Muscle of arm (tissue), 14 donors: ENCODE data around the gene ZRANB1. TPM values are rescaled to one million over a fixed set of nuclear protein-coding genes. Genes with fewer than 3 reads are reported as not detected.
A peak's percentile ranks its signal among the peaks of the same experiment; 100 is the strongest.
"Not testable (repeated sequence)": the region's sequence is repeated elsewhere in the genome, so short reads cannot be mapped to it uniquely, and the experiment has no call there.

Source experiments
- DNase-seq: peaks from one replicate; pipeline ENCODE4 v3.0.0-alpha.2; 2013
- long read RNA-seq, 11 donors: transcript quantifications; one replicate each; lab custom pipeline, GENCODE V29; 2026
- polyA plus RNA-seq, 12 donors: library from polyadenylated mRNA; unstranded; fragments of 120-200 nt; gene quantifications; one replicate each; pipeline ENCODE4 v1.2.1, GENCODE V29; 2013; ENCODE audit not compliant: insufficient read length in 12 of 12

ZRANB1 gene
- 10 to 100 TPM in 11 of 12 donors, not detected in 1; 13.2 to 25.9 (median 20.5) TPM for polyA plus RNA-seq
- long read RNA-seq, donor 1, full-length matches to known transcripts, result 2 of 258 reads
- long read RNA-seq, donor 1, partial matches to known transcripts, result 256 of 258 reads
- long read RNA-seq, donor 1, other reads (novel, unspliced or antisense), result 0 of 258 reads
- long read RNA-seq, donor 2, full-length matches to known transcripts, result 2 of 9 reads
- long read RNA-seq, donor 2, partial matches to known transcripts, result 0 of 9 reads
- long read RNA-seq, donor 2, other reads (novel, unspliced or antisense), result 7 of 9 reads
- long read RNA-seq, donor 3, full-length matches to known transcripts, result 4 of 4 reads
- long read RNA-seq, donor 3, partial matches to known transcripts, result 0 of 4 reads
- long read RNA-seq, donor 3, other reads (novel, unspliced or antisense), result 0 of 4 reads
- long read RNA-seq, donor 4, full-length matches to known transcripts, result 1 of 1 reads
- long read RNA-seq, donor 4, partial matches to known transcripts, result 0 of 1 reads
- long read RNA-seq, donor 4, other reads (novel, unspliced or antisense), result 0 of 1 reads
- long read RNA-seq, donor 5, result 0 reads
- long read RNA-seq, donor 6, result 0 reads
- long read RNA-seq, donor 7, full-length matches to known transcripts, result 1 of 1 reads
- long read RNA-seq, donor 7, partial matches to known transcripts, result 0 of 1 reads
- long read RNA-seq, donor 7, other reads (novel, unspliced or antisense), result 0 of 1 reads
- long read RNA-seq, donor 8, full-length matches to known transcripts, result 8 of 80 reads
- long read RNA-seq, donor 8, partial matches to known transcripts, result 59 of 80 reads
- long read RNA-seq, donor 8, other reads (novel, unspliced or antisense), result 13 of 80 reads
- long read RNA-seq, donor 9, full-length matches to known transcripts, result 1 of 41 reads
- long read RNA-seq, donor 9, partial matches to known transcripts, result 40 of 41 reads
- long read RNA-seq, donor 9, other reads (novel, unspliced or antisense), result 0 of 41 reads
- long read RNA-seq, donor 10, full-length matches to known transcripts, result 8 of 8 reads
- long read RNA-seq, donor 10, partial matches to known transcripts, result 0 of 8 reads
- long read RNA-seq, donor 10, other reads (novel, unspliced or antisense), result 0 of 8 reads
- long read RNA-seq, donor 11, full-length matches to known transcripts, result 3 of 3 reads
- long read RNA-seq, donor 11, partial matches to known transcripts, result 0 of 3 reads
- long read RNA-seq, donor 11, other reads (novel, unspliced or antisense), result 0 of 3 reads

DNA sequence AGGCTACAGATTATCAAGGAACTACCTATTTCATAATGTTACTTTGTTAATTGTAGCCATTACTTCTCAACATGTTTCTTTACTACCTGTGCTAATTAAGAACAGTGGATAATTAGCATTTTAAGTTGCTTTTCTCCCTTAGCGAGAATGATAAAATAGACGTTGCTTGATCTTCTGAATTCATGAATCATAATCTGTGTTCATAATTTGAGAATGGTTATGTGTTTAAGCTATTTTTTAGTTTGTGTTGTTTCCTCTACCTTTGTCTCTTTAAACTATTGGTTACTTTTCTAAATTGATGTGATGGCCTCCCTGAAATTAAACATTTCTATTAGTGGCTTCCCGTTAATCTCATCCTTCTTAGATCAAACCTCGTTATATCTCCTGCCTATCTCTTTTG, at the start of gene ZRANB1:
ZRANB1 (plus strand) TSS at position 301 of the 400 bp plus-strand sequence. CDS start 371 bp downstream, outside the sequence.
- no peak for DNase-seq

GRCh38 chr10:124892905-124893304, 49.0 kb upstream of the ZRANB1 start:
- no peak for DNase-seq

- no peak for DNase-seq
Observed at GRCh38 chr10:124894569-124895215, 47.2 kb upstream of the ZRANB1 start.

DNA sequence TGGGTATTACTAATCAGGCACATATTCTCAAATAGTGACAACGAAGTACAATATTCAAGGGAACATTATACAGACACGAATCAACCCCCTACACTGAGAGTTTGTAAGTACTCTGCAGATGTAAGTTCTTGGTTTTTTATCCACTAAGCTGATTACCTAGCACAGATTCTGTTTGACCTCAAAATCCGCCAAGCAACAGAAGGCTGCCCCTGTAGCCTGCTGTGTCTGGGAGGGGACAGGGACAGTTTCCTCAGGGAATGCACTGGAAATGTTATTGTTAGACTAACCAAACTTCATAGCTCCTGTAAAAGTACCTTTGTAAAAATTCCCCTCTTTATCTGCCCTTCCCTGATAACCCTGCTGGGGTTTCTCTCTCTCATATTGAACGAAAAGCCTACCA, 45.2 kb upstream of the ZRANB1 start:
- DNase-seq, result no peak

DNA sequence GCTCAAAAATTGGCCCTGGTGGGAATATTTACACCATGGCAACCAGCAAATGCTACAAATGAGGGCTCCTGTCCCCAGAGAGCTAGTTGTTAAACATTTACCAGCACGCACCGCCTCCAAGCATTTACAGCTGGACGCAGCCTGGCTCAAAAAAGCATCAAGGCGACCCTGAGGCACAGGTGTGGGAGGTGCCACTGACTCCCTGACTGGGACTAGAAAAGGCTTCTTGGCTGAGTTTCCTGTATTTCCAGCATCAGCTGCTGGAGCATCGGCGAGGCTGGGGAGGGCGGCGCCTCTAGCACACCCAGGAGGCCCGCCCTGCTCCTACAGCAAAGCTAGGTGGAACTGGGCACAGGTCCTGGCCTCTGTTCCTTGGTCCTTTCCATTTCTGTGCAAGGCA, 43.5 kb upstream of the ZRANB1 start:
- no peak for DNase-seq

DNA sequence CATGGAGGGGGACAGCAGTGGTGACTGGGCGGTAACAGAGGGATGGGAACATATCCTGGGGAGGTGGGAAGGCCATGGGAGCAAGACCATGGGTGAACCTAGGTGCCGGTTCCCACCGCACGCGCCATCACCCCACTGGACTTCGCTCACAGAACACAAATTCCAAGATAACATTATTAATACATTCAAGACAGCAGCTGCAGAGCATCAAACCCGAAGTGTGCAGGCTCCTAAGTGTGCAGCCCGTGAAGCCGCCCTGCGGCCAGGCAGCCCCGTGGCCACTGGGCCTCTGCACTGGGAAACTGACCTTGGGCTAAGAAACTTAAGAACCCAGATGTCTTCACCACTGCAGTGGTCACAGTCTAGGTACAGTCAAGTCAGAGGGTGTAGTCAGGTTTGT, 42.8 kb upstream of the ZRANB1 start:
- DNase-seq, result no peak

DNA sequence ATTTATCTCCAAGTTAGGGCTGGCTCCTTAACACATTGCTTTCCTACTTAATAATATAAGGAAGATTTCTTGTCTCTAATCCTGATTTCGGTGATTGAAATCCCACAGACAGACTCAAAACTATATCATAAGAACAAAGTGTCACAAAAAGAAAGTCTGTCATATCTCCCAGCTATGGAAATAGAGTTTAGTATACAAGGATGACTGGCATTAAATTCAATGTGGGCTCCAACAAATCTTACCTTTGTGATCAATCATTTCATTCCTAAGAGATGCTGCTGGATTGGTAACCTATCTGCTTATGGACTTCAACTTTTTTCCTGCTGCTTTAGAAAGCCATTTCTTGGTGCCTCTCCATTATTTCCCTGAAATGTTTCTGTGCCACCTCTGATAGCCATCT, 39.5 kb upstream of the ZRANB1 start:
- DNase-seq, result no peak

DNA sequence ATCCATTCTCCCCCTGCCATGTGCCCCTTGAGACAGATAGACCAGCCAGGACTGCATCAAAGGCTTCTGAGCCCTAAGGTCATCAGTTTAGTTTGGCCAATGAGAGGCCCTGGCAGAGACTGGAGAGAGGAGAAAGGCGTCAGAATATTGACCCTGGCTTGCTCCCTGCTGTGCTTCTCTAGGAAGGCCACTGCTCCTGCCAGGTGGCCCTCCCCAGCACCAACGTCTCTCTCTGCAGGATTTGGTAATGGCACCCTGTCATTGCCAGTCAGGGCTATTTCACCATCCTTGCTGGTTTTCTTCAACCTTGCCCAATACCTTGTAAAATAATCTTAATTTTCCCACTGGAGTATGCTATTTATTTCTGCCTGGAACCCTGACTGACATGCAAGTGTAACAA, 38.8 kb upstream of the ZRANB1 start:
- no peak for DNase-seq

GRCh38 chr10:124904796-124905195, 37.1 kb upstream of the ZRANB1 start:
- DNase-seq, result no peak

- DNase-seq, result no peak
Observed at GRCh38 chr10:124906551-124907001, 35.3 kb upstream of the ZRANB1 start.

DNA sequence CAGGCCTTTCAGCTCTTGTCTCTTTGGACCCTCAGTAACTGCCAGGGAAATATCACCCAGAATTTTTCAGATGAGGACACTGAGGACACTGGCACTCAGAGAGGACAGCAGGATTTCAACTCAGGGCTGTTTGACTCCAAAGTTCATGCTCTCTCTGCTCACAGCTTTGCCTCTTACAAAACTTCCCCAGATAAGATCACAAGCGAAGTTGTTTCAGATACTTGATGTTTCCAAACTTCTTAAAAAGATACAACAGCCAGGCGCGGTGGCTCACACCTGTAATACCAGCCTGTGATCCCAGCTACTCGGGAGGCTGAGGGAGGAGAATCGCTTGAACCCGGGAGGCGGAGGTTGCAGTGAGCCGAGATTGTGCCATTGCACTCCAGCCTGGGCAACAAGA, 32.4 kb upstream of the ZRANB1 start:
- no peak for DNase-seq

GRCh38 chr10:124911124-124912067, 30.5 kb upstream of the ZRANB1 start:
- DNase-seq, result no peak

GRCh38 chr10:124912101-124912886, 29.6 kb upstream of the ZRANB1 start:
- DNase-seq, result no peak

GRCh38 chr10:124913167-124913566, 28.8 kb upstream of the ZRANB1 start:
- DNase-seq, result no peak

GRCh38 chr10:124914398-124914797, 27.5 kb upstream of the ZRANB1 start:
- DNase-seq, result not testable (repeated sequence)

GRCh38 chr10:124916098-124916584, 25.8 kb upstream of the ZRANB1 start:
- DNase-seq, result no peak

DNA sequence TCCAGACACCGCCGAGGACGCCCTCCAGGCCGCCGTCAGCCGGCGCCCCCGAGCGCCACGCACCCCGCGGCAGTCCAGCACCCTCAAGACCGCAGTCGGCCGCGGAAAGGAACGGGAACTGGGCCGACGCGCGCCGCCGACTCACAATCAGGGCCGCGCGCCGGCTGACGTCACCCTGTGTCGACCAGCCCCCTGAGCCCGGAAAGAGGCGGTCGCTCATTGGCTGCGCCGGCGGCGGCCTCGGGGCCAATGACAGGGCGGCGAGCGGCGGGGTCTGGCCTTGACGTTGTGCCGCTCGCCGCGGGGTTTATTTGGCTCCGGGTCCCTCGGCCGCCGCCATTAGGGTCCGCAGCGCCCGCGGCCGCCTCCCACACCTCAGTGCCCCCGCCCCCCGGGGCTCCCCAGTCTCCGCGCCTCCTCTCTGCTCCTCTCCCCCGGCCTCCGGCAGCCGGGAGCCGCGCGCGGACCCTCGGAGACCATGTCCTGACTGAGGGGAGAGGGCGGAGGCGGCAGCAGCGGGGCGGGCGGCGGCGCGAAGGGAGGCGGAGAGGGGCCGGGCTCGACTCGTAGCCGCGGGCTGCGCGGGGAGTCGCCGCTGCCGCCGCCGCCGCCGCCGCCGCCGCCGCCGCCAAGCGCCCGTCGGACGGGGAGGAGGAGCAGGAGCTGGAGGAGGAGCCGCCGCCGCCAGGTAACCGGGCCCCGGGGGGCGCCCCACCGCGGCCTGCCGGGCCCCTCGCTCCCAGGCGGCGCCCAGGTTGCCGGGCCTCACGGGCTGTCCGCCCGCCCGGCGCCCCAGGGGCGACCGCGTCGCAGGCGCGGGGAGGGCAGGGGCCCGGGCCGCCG, 25.1 kb upstream of the ZRANB1 start:
- peak; percentile 97 for DNase-seq
